OCI-LY3 (cell line): ENCODE data around the gene NDUFS8.

Source experiments
- H2AFZ ChIP-seq: fragments of 200-600, 300-600 bp; shearing (Covaris generic); 2 replicates; pipeline ENCODE4 v1.6.0; 2014; ENCODE audit warnings: antibody characterized with exemption, low read depth, low read length
- H3K27ac ChIP-seq: fragments of 200-600, 300-600 bp; sonication (generic); 2 replicates; pipeline ENCODE4 v1.5.1; 2014; ENCODE audit warnings: mild to moderate bottlenecking, low read length, moderate library complexity, mixed read lengths
- H3K27me3 ChIP-seq: fragments of 200-600, 300-600 bp; sonication (generic); 2 replicates; pipeline ENCODE4 v1.6.1; 2014; ENCODE audit warnings: low read depth, low read length, mixed read lengths
- H3K36me3 ChIP-seq: fragments of 200-600, 300-600 bp; sonication (generic); replicated peaks from 2 replicates; pipeline ENCODE3; 2014; ENCODE audit warnings: low read depth, low read length, mixed read lengths
- H3K4me1 ChIP-seq: fragments of 300-600, 200-600 bp; sonication (generic); 2 replicates; pipeline ENCODE4 v1.6.1; 2014; ENCODE audit warnings: low read length, mixed read lengths
- H3K4me2 ChIP-seq: fragments of 200-600, 300-600 bp; sonication (generic); 2 replicates; pipeline ENCODE4 v1.6.1; 2014; ENCODE audit warnings: low read length, mixed read lengths
- H3K4me3 ChIP-seq: fragments of 300-600, 200-600 bp; sonication (generic); 2 replicates; pipeline ENCODE4 v1.5.1; 2014; ENCODE audit warnings: antibody characterized with exemption, mild to moderate bottlenecking, low read length, moderate library complexity
- H3K79me2 ChIP-seq: fragments of 300-600, 200-600 bp; shearing (Covaris generic); 2 replicates; pipeline ENCODE4 v1.6.1; 2014; ENCODE audit warnings: mild to moderate bottlenecking, low read length, mixed read lengths
- H3K9ac ChIP-seq: fragments of 300-600, 200-600 bp; shearing (Covaris generic); 2 replicates; pipeline ENCODE4 v1.6.0; 2014; ENCODE audit warnings: mild to moderate bottlenecking, low read length, moderate library complexity
- H3K9me3 ChIP-seq: fragments of 200-600, 300-600 bp; shearing (Covaris generic); 2 replicates; pipeline ENCODE4 v1.6.1; 2014; ENCODE audit warnings: low read length, mixed read lengths; ENCODE audit not compliant: insufficient read depth
- H4K20me1 ChIP-seq: fragments of 200-600, 300-600 bp; sonication (generic); 2 replicates; pipeline ENCODE4 v1.6.1; 2016; ENCODE audit warnings: low read length, mixed read lengths; ENCODE audit not compliant: insufficient read depth
- EZH2phosphoT487 ChIP-seq: fragments of 200-600 bp; shearing (Covaris generic); IDR thresholded peaks from 2 replicates; pipeline ENCODE4 v1.6.1; 2018; ENCODE audit warnings: antibody characterized with exemption, mixed run types, low read depth
- TF ChIP-seq, protein P1 (sequence below): fragments of 200-600, 300-600 bp; sonication (generic); IDR thresholded peaks from 2 replicates; pipeline ENCODE4 v1.5.1; 2014; ENCODE audit warnings: antibody characterized with exemption, low read length, low read depth

The NDUFS8 gene

DNA sequence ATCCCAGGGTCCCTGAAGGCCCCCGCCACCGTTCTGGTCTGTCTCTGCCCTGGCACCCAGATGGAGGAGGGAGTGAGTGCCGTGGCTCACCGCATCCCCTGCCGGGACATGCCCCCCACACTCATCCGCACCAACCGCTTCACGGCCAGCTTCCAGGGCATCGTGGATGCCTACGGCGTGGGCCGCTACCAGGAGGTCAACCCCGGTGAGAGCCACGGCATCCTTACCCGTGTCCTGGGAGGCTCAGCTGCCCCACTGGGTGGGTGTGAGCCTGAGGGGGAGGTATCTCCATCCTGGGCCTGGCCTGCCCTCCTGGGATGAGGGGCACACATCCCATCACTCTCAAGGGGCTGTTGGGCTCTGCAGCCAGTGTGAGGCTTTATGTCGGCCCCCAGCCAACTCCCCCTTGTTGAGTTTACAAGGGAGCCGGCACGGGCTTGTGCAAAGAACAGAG lies 14.4 kb downstream of the NDUFS8 start:
- Histone ChIP-seq H4K20me1 (no peaks in the 10 kb centered on the region; the same call in 1 of the 2 replicates), H3K27ac (no peak overlapping the region), H2AFZ (no peak overlapping the region), H3K4me2 (no peak overlapping the region), H3K9ac (no peak overlapping the region), H3K79me2 (peaks cover 32% of the 10 kb centered on the region), H3K36me3 (peaks cover 58% of the 10 kb centered on the region), H3K4me1 (peaks cover 10% of the 10 kb centered on the region), H3K9me3 (no peaks in the 10 kb centered on the region), H3K4me3 (no peak overlapping the region), H3K27me3 (no peaks in the 10 kb centered on the region)
- no peak for TF ChIP-seq EZH2phosphoT487
- TF ChIP-seq, protein P1, sequence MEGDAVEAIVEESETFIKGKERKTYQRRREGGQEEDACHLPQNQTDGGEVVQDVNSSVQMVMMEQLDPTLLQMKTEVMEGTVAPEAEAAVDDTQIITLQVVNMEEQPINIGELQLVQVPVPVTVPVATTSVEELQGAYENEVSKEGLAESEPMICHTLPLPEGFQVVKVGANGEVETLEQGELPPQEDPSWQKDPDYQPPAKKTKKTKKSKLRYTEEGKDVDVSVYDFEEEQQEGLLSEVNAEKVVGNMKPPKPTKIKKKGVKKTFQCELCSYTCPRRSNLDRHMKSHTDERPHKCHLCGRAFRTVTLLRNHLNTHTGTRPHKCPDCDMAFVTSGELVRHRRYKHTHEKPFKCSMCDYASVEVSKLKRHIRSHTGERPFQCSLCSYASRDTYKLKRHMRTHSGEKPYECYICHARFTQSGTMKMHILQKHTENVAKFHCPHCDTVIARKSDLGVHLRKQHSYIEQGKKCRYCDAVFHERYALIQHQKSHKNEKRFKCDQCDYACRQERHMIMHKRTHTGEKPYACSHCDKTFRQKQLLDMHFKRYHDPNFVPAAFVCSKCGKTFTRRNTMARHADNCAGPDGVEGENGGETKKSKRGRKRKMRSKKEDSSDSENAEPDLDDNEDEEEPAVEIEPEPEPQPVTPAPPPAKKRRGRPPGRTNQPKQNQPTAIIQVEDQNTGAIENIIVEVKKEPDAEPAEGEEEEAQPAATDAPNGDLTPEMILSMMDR: no peak

DNA sequence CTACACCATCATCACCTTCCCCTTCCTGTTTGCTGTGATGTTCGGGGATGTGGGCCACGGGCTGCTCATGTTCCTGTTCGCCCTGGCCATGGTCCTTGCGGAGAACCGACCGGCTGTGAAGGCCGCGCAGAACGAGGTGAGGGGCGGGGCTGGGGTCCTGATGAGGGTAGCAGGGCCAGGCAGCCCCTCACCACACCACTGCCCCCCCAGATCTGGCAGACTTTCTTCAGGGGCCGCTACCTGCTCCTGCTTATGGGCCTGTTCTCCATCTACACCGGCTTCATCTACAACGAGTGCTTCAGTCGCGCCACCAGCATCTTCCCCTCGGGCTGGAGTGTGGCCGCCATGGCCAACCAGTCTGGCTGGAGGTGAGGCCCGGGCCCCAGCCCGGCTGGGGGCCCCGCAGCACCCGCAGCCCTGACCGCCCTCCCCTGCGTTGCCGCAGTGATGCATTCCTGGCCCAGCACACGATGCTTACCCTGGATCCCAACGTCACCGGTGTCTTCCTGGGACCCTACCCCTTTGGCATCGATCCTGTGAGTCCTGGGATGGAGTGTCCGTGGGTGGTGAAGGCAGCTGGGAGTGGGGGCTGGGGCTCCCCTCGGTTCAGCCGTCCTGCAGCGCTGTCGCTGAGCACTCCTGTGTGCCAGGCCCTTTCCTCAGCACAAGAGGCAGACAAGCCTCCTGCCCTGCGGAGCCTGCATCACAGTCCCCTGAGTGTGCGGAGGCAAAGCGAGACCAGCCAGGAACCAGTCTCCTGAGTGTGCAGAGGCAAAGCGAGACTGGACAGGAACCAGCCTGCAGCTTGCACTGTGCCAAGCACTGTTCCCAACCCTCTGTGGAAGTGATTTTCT lies 17.2 kb downstream of the NDUFS8 start:
- Histone ChIP-seq H3K27me3 (no peaks in the 10 kb centered on the region), H3K27ac (no peak overlapping the region), H3K4me3 (no peak overlapping the region), H4K20me1 (peaks cover 2% of the 10 kb centered on the region; the same call in 1 of the 2 replicates), H3K4me1 (no peaks in the 10 kb centered on the region), H3K36me3 (peaks cover 68% of the 10 kb centered on the region), H3K9me3 (no peaks in the 10 kb centered on the region), H2AFZ (no peak overlapping the region), H3K79me2 (peaks cover 5% of the 10 kb centered on the region; the same call in 1 of the 2 replicates), H3K9ac (no peak overlapping the region), H3K4me2 (no peak overlapping the region)
- no peak for TF ChIP-seq EZH2phosphoT487
- TF ChIP-seq, protein P1: no peak

DNA sequence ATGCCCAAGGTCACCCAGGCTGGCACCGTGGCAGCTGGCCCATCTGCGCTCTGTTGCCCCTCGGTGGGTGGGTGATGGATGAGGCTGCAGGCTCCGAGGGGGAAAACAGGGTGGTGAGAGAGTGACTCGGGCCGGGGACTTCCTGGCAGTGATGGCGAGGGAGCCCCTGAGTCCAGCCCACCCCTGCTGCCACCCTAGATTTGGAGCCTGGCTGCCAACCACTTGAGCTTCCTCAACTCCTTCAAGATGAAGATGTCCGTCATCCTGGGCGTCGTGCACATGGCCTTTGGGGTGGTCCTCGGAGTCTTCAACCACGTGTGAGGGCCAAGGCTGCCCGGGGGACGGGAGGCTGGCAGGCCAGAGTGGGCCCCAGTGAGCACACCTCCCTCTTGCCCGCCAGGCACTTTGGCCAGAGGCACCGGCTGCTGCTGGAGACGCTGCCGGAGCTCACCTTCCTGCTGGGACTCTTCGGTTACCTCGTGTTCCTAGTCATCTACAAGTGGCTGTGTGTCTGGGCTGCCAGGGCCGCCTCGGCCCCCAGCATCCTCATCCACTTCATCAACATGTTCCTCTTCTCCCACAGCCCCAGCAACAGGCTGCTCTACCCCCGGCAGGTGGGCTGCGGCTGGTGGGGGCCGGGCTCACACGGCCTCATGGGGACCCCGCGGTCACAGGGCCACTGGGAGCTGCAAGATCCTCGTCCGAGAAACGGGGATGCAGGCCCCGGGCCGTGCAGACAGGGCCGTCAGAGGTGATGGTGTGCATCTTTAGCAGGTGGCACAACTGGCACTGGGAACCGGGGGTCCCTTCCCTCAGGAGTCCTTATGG lies 18.4 kb downstream of the NDUFS8 start:
- no peak overlapping the region for H3K4me2 ChIP-seq
- TF ChIP-seq, protein P1: no peak
- no peak for TF ChIP-seq EZH2phosphoT487
- H3K4me3 ChIP-seq: no peak overlapping the region
- H3K9me3 ChIP-seq: no peaks in the 10 kb centered on the region
- no peak overlapping the region for H2AFZ ChIP-seq
- H3K27me3 ChIP-seq: no peaks in the 10 kb centered on the region
- peaks cover 8% of the 10 kb centered on the region for H4K20me1 ChIP-seq
- peaks cover 72% of the 10 kb centered on the region for H3K36me3 ChIP-seq
- no peak overlapping the region for H3K9ac ChIP-seq
- H3K27ac ChIP-seq: no peak overlapping the region
- H3K79me2 ChIP-seq: no peaks in the 10 kb centered on the region
- no peaks in the 10 kb centered on the region for H3K4me1 ChIP-seq
